Caco-2 (cell line): ENCODE results near the gene PCNX1. TPM values are rescaled to one million over a fixed set of nuclear protein-coding genes. Genes with fewer than 3 reads are reported as not detected.

Experiments
- BruUV-seq: library from RNA; stranded (reverse); fragments of 400-500 nt; replicated peaks from 2 replicates; lab custom pipeline; 2021; lab: Mats Ljungman, UMichigan
- CTCF ChIA-PET: fragments of 300-600 bp; sonication (Branson Sonifier 250); formaldehyde crosslinking; loops from one replicate; lab custom pipeline; 2022; ENCODE audit warnings: antibody characterized with exemption; lab: Charles Lee
- POLR2A ChIA-PET: fragments of 300-600 bp; sonication (Branson Sonifier 250); formaldehyde crosslinking; loops from one replicate; lab custom pipeline; 2022; ENCODE audit warnings: antibody characterized with exemption; lab: Charles Lee
- DNase-seq, 2 experiments: peaks; one replicate each; pipeline versions ENCODE4 v3.0.0 to v3.0.0-alpha.2; 2020 to 2022
- H3K27me3 ChIP-seq: replicated peaks from 2 replicates; pipeline ENCODE4 v1.6.0; 2011; ENCODE audit warnings: low read length; ENCODE audit not compliant: control insufficient read depth, insufficient read depth
- H3K36me3 ChIP-seq: 2 replicates; pipeline ENCODE4 v1.5.1; 2011; ENCODE audit warnings: low read length; ENCODE audit not compliant: control insufficient read depth, insufficient read depth
- H3K4me1 ChIP-seq: fragments of 250-450 bp; sonication (Bioruptor Pico); 2 replicates; pipeline ENCODE4 v1.5.1; 2020; ENCODE audit warnings: mild to moderate bottlenecking
- H3K4me3 ChIP-seq: 2 replicates; pipeline ENCODE4 v1.5.1; 2011; ENCODE audit warnings: low read depth, mild to moderate bottlenecking, control low read depth, low read length
- H3K9me3 ChIP-seq: fragments of 250-450 bp; sonication (Bioruptor Pico); 2 replicates; pipeline ENCODE4 v1.5.1; 2020; ENCODE audit warnings: mild to moderate bottlenecking, moderate library complexity
- H3K27ac Mint-ChIP-seq: one replicate; pipeline ENCODE4 v1.8.0; 2022; ENCODE audit warnings: mixed read lengths; ENCODE audit not compliant: unreplicated experiment
- H3K27me3 Mint-ChIP-seq: one replicate; pipeline ENCODE4 v1.8.0; 2022; ENCODE audit warnings: mixed read lengths; ENCODE audit not compliant: insufficient read depth, unreplicated experiment
- H3K36me3 Mint-ChIP-seq: one replicate; pipeline ENCODE4 v1.8.0; 2022; ENCODE audit warnings: mild to moderate bottlenecking, mixed read lengths; ENCODE audit not compliant: insufficient read depth, unreplicated experiment
- H3K4me1 Mint-ChIP-seq: one replicate; pipeline ENCODE4 v1.8.0; 2022; ENCODE audit warnings: low read depth, mixed read lengths; ENCODE audit not compliant: unreplicated experiment
- H3K4me3 Mint-ChIP-seq: one replicate; pipeline ENCODE4 v1.8.0; 2022; ENCODE audit warnings: mild to moderate bottlenecking, moderate library complexity, mixed read lengths; ENCODE audit not compliant: unreplicated experiment
- H3K9me3 Mint-ChIP-seq: one replicate; pipeline ENCODE4 v1.8.0; 2022; ENCODE audit warnings: mixed read lengths; ENCODE audit not compliant: unreplicated experiment
- CTCF ChIP-seq, 2 experiments: fragments of 200-600 bp in 1 of 2; IDR thresholded peaks; 1 replicate in 1 of 2; 2 replicates in 1 of 2; pipeline versions ENCODE4 v1.5.1 to v1.8.0; 2011 to 2022; ENCODE audit warnings: antibody characterized with exemption in 1 of 2, control low read depth in 1 of 2, inconsistent platforms in 1 of 2, low read depth in 1 of 2, low read length in 1 of 2, mild to moderate bottlenecking in 1 of 2, moderate library complexity in 1 of 2; ENCODE audit not compliant: insufficient read depth in 1 of 2, severe bottlenecking in 1 of 2, unreplicated experiment in 1 of 2
- intact Hi-C: fragments of 100-400 bp; cut with micrococcal nuclease; formaldehyde crosslinking; loops from one replicate; pipeline ENCODE4 v1.10.0; 2022; ENCODE audit not compliant: unreplicated experiment
- total RNA-seq: library from RNA; stranded (reverse); gene quantifications from 2 replicates; pipeline ENCODE4 v1.2.3, GENCODE V29; 2022

The PCNX1 gene
- total RNA-seq, 1 experiment from 2014 or later = 29.0 TPM

- no peak overlapping the region for H3K4me3 Mint-ChIP-seq
- Histone ChIP-seq H3K4me3 (no peak overlapping the region), H3K9me3 (no peaks in the 10 kb centered on the region), H3K4me1 (no peaks in the 10 kb centered on the region), H3K27me3 (no peaks in the 10 kb centered on the region), H3K36me3 (no peaks in the 10 kb centered on the region)
- no peaks in the 10 kb centered on the region for H3K9me3 Mint-ChIP-seq
- DNase-seq = no peak
- H3K36me3 Mint-ChIP-seq = no peaks in the 10 kb centered on the region
- no TSS peak for BruUV-seq
- H3K4me1 Mint-ChIP-seq = no peaks in the 10 kb centered on the region
- intact Hi-C loops = no loop called here
- CTCF ChIA-PET = no interaction called here
- H3K27ac Mint-ChIP-seq = no peak overlapping the region
- POLR2A ChIA-PET = no interaction called here
- no peaks in the 10 kb centered on the region for H3K27me3 Mint-ChIP-seq
- TF ChIP-seq CTCF (IDR thresholded peaks at IDR 0.05; ENCODE audit: insufficient read depth in 1 of 2, low read depth in 1 of 2, low read length in 1 of 2, severe bottlenecking in 1 of 2, unreplicated experiment in 1 of 2) = no peak
Measured at GRCh38 chr14:70916799-70917198, 9.5 kb downstream of the PCNX1 start.

GRCh38 chr14:70917633-70918032, 10.4 kb downstream of the PCNX1 start:
- intact Hi-C loops = no loop called here
- no peaks in the 10 kb centered on the region for H3K4me1 Mint-ChIP-seq
- CTCF ChIA-PET = no interaction called here

GRCh38 chr14:70919774-70920173, 12.5 kb downstream of the PCNX1 start:
- H3K9me3 Mint-ChIP-seq = no peaks in the 10 kb centered on the region
- Histone ChIP-seq H3K36me3 (no peaks in the 10 kb centered on the region), H3K4me3 (no peak overlapping the region), H3K4me1 (no peaks in the 10 kb centered on the region), H3K27me3 (no peaks in the 10 kb centered on the region), H3K9me3 (no peaks in the 10 kb centered on the region)
- no peak overlapping the region for H3K4me3 Mint-ChIP-seq
- no peak overlapping the region for H3K27ac Mint-ChIP-seq
- no peaks in the 10 kb centered on the region for H3K36me3 Mint-ChIP-seq
- BruUV-seq = no TSS peak
- H3K27me3 Mint-ChIP-seq = no peaks in the 10 kb centered on the region
- no peak for TF ChIP-seq CTCF (IDR thresholded peaks at IDR 0.05; ENCODE audit: insufficient read depth in 1 of 2, low read depth in 1 of 2, low read length in 1 of 2, severe bottlenecking in 1 of 2, unreplicated experiment in 1 of 2)
- H3K4me1 Mint-ChIP-seq = no peaks in the 10 kb centered on the region
- ChIA-PET POLR2A (no interaction called here), CTCF (no interaction called here)
- intact Hi-C loops = no loop called here
- no peak for DNase-seq

More at GRCh38 chr14:70917633-70918032, 10.4 kb downstream of the PCNX1 start:
- Mint-ChIP-seq H3K27me3 (no peaks in the 10 kb centered on the region), H3K4me3 (no peak overlapping the region), H3K9me3 (no peaks in the 10 kb centered on the region), H3K36me3 (no peaks in the 10 kb centered on the region), H3K27ac (no peak overlapping the region)
- POLR2A ChIA-PET = no interaction called here
- DNase-seq = no peak
- Histone ChIP-seq H3K27me3 (no peaks in the 10 kb centered on the region), H3K4me3 (no peak overlapping the region), H3K36me3 (no peaks in the 10 kb centered on the region), H3K9me3 (no peaks in the 10 kb centered on the region), H3K4me1 (no peaks in the 10 kb centered on the region)
- no TSS peak for BruUV-seq
- TF ChIP-seq CTCF (IDR thresholded peaks at IDR 0.05; ENCODE audit: insufficient read depth in 1 of 2, low read depth in 1 of 2, low read length in 1 of 2, severe bottlenecking in 1 of 2, unreplicated experiment in 1 of 2) = no peak
